Gastrocnemius medialis (tissue), 4 donors: ENCODE measurements around the gene UNC13C. TPM values are rescaled to one million over a fixed set of nuclear protein-coding genes. Genes with fewer than 3 reads are reported as not detected.
"Not testable (repeated sequence)": the region's sequence is repeated elsewhere in the genome, so short reads cannot be mapped to it uniquely, and the experiment has no call there.

Source experiments
- ATAC-seq, 2 donors: fragments of 150-250 bp; one replicate each; pipeline ENCODE4 v1.9.1; 2016
- DNase-seq, 2 donors: peaks; one replicate each; pipeline ENCODE4 v3.0.0-alpha.2; 2019
- H3K27ac ChIP-seq, 4 donors: fragments of 200-600 bp; sonication (generic); 1 replicate in 1 of 4; 2 replicates in 3 of 4; pipeline ENCODE4 v1.5.1; 2016 to 2018; ENCODE audit warnings: mild to moderate bottlenecking in 2 of 4, moderate library complexity in 1 of 4
- H3K27me3 ChIP-seq, 3 donors: fragments of 200-600 bp; sonication (generic) in 2 of 3; 1 replicate in 1 of 3; 2 replicates in 2 of 3; pipeline versions ENCODE4 v1.5.1 to v1.6.0; 2016 to 2019; ENCODE audit warnings: mild to moderate bottlenecking in 1 of 3, moderate library complexity in 1 of 3
- H3K36me3 ChIP-seq, 2 donors: fragments of 200-600 bp; sonication (generic) in 1 of 2; one replicate each; pipeline ENCODE4 v1.5.1; 2017 to 2018
- H3K4me1 ChIP-seq, 2 donors: fragments of 200-600 bp; sonication (generic) in 1 of 2; one replicate each; pipeline ENCODE4 v1.5.1; 2016 to 2017; ENCODE audit warnings: mild to moderate bottlenecking in 2 of 2
- H3K4me3 ChIP-seq, 4 donors: fragments of 200-600 bp; sonication (generic) in 3 of 4; 1 replicate in 1 of 4; 2 replicates in 3 of 4; pipeline ENCODE4 v1.5.1; 2016 to 2019; ENCODE audit warnings: mild to moderate bottlenecking in 2 of 4
- H3K9me3 ChIP-seq, 3 donors: fragments of 200-600 bp; sonication (generic) in 2 of 3; 1 replicate in 1 of 3; 2 replicates in 2 of 3; pipeline ENCODE4 v1.5.1; 2016 to 2019
- POLR2A ChIP-seq, 2 donors: fragments of 450-650 bp; IDR thresholded peaks; one replicate each; pipeline ENCODE4 v1.6.1; 2017; ENCODE audit warnings: antibody characterized with exemption in 2 of 2, mild to moderate bottlenecking in 2 of 2, moderate library complexity in 2 of 2
- in situ Hi-C, 4 donors: fragments of 200-750 bp; cut with MboI; loops; one replicate each; pipeline versions ENCODE4 v1.15.0 to v1.8.0; 2017; ENCODE audit warnings: low sequenced_read_pairs in 4 of 4
- intact Hi-C: fragments of 100-400 bp; cut with DNase I; formaldehyde crosslinking; loops from one replicate; pipeline ENCODE4 v1.15.1; 2023; ENCODE audit warnings: low total_unique reads
- total RNA-seq, 4 donors: library from RNA; depleted of rRNA; stranded (reverse); fragments of >200 nt; gene quantifications; one replicate each; pipeline versions ENCODE4 v1.1.0 to v1.2.3, GENCODE V29; 2016
- TF ChIP-seq, protein P1 (sequence below), 5 experiments: fragments of 450-650 bp in 3 of 5; fragments of 200-600 bp in 2 of 5; sonication (generic) in 2 of 5; IDR thresholded peaks in 4 of 5; conservative IDR thresholded peaks in 1 of 5; 1 replicate in 4 of 5; 2 replicates in 1 of 5; pipeline ENCODE4 v1.5.1; 2016 to 2019; ENCODE audit warnings: antibody characterized with exemption in 5 of 5, mild to moderate bottlenecking in 3 of 5, moderate library complexity in 3 of 5

Gene UNC13C
- 1 to 10 TPM; 2.5 to 6.6 (median 3.6) TPM for total RNA-seq

GRCh38 chr15:53978253-53978906, at the start of gene UNC13C:
UNC13C (plus strand) TSS chr15:53978441; CDS start chr15:54012904, 34,463 bp downstream.
- DNase-seq: peak in 1 of 2 donors; percentile 39
- no peaks in the 10 kb centered on the region for H3K36me3 ChIP-seq
- intact Hi-C loops: loop anchor here (5.0 to 10.0 kb wide), 2 partner anchors 109 to 296 kb away; no protein-coding TSS in a partner anchor

GRCh38 chr15:53936137-53936536, 42.1 kb upstream of the UNC13C start:
- H3K27ac ChIP-seq: no peak overlapping the region
- ATAC-seq: no peak
- H3K9me3 ChIP-seq: no peaks in the 10 kb centered on the region
- no peaks in the 10 kb centered on the region for H3K27me3 ChIP-seq
- no peaks in the 10 kb centered on the region for H3K4me1 ChIP-seq
- in situ Hi-C loops (no loop called here), intact Hi-C loops (no loop called here)
- H3K36me3 ChIP-seq: no peaks in the 10 kb centered on the region
- H3K4me3 ChIP-seq: no peak overlapping the region
- DNase-seq: no peak
- TF ChIP-seq POLR2A (IDR thresholded peaks at IDR 0.05): no peak
- TF ChIP-seq, protein P1, sequence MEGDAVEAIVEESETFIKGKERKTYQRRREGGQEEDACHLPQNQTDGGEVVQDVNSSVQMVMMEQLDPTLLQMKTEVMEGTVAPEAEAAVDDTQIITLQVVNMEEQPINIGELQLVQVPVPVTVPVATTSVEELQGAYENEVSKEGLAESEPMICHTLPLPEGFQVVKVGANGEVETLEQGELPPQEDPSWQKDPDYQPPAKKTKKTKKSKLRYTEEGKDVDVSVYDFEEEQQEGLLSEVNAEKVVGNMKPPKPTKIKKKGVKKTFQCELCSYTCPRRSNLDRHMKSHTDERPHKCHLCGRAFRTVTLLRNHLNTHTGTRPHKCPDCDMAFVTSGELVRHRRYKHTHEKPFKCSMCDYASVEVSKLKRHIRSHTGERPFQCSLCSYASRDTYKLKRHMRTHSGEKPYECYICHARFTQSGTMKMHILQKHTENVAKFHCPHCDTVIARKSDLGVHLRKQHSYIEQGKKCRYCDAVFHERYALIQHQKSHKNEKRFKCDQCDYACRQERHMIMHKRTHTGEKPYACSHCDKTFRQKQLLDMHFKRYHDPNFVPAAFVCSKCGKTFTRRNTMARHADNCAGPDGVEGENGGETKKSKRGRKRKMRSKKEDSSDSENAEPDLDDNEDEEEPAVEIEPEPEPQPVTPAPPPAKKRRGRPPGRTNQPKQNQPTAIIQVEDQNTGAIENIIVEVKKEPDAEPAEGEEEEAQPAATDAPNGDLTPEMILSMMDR (IDR thresholded peaks at IDR 0.05 in 4 of 5, conservative IDR thresholded peaks at IDR 0.05 in 1 of 5): no peak

More at GRCh38 chr15:53978253-53978906, at the start of gene UNC13C:
- Histone ChIP-seq H3K27me3 (no peaks in the 10 kb centered on the region), H3K9me3 (no peaks in the 10 kb centered on the region), H3K4me1 (no peaks in the 10 kb centered on the region), H3K27ac (peak within 1 kb of the TSS; percentile 23 to 75 (median 70)), H3K4me3 (peak within 1 kb of the TSS; percentile 41 to 53 (median 48))
- TF ChIP-seq, protein P1 (IDR thresholded peaks at IDR 0.05 in 4 of 5, conservative IDR thresholded peaks at IDR 0.05 in 1 of 5): no peak
- no peak for TF ChIP-seq POLR2A (IDR thresholded peaks at IDR 0.05)
- peak; percentile 43 to 47 for ATAC-seq
- in situ Hi-C loops: no loop called here

DNA sequence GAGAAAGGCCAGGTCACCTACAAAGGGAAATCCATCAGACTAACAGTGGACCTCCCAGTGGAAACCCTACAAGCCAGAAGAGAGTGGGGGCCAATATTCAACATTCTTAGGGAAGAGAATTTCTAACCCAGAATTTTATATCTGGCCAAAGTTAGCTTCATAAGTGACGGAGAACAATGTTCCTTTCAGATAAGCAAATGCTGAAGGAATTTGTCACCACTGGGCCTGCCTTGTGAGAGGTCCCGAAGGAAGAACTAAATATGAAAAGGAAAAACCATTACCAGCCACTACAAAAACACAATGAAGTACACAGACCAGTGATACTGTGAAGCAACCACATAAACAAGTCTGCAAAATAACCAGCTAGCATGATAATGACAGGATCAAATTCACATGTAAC, 40.6 kb upstream of the UNC13C start:
- H3K4me1 ChIP-seq, DNase-seq, in situ Hi-C loops, H3K36me3 ChIP-seq, intact Hi-C loops, H3K27ac ChIP-seq, H3K4me3 ChIP-seq, ATAC-seq, H3K27me3 ChIP-seq, H3K9me3 ChIP-seq: not testable (repeated sequence)

DNA sequence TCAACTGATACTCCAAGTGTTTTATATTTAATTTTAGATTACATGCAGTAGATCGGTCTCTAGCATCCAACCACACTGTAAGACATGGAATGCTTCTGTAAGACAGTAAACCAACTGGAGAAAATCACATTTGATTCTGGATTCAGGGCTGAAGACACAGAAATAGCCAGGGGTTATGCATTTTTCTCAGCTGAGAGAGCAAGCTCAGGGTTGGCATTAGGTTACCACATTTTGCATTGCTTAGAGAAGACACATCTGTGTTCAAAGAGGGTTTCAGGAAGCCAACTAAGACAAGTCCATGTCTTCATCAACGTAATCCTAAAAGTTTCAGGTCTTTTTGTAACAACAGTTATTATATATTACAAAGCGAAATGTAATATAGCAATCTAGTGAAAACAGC, 27.7 kb upstream of the UNC13C start:
- Histone ChIP-seq H3K27me3 (no peaks in the 10 kb centered on the region), H3K36me3 (no peaks in the 10 kb centered on the region), H3K4me1 (no peaks in the 10 kb centered on the region), H3K27ac (no peak overlapping the region), H3K4me3 (no peak overlapping the region), H3K9me3 (no peaks in the 10 kb centered on the region)
- in situ Hi-C loops: no loop called here
- no peak for TF ChIP-seq POLR2A (IDR thresholded peaks at IDR 0.05)
- TF ChIP-seq, protein P1 (IDR thresholded peaks at IDR 0.05 in 4 of 5, conservative IDR thresholded peaks at IDR 0.05 in 1 of 5): no peak
- intact Hi-C loops: no loop called here
- ATAC-seq (no peak), DNase-seq (no peak)

DNA sequence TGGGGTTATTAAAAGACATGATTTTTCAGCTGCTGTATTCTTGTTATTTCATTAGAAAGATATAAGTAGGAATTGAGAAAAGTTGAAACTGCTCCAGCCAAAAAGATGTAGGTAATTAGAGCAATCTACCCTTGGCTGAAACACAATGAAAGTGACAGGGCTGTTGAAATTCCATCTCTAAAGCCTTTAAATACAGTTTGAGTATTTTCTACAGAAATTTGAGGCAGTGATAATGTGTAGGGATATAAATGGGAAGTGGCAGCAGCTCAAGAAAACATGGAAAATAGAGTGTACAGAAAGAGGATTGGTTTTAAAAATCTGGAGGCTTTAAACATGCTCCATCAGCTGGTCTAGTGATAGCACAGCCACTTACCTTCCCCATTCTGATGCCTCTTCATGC, 22.8 kb upstream of the UNC13C start:
- Histone ChIP-seq H3K4me1 (no peaks in the 10 kb centered on the region), H3K4me3 (no peak overlapping the region), H3K36me3 (no peaks in the 10 kb centered on the region), H3K27me3 (no peaks in the 10 kb centered on the region), H3K9me3 (no peaks in the 10 kb centered on the region), H3K27ac (no peak overlapping the region)
- no peak for DNase-seq
- no peak for ATAC-seq
- in situ Hi-C loops (no loop called here), intact Hi-C loops (no loop called here)
- TF ChIP-seq, protein P1 (IDR thresholded peaks at IDR 0.05 in 4 of 5, conservative IDR thresholded peaks at IDR 0.05 in 1 of 5): no peak
- TF ChIP-seq POLR2A (IDR thresholded peaks at IDR 0.05): no peak
